NCI-H187 treated with DMSO at 0.1 percent for 48 hours (cell line): Measurements from ENCODE around the gene TASP1.
"Not testable (repeated sequence)": the region's sequence is repeated elsewhere in the genome, so short reads cannot be mapped to it uniquely, and the experiment has no call there.

ENCODE experiments used
- DNase-seq: peaks from one replicate; lab custom pipeline; 2025; lab: John Stamatoyannopoulos, UW

The TASP1 gene

DNA sequence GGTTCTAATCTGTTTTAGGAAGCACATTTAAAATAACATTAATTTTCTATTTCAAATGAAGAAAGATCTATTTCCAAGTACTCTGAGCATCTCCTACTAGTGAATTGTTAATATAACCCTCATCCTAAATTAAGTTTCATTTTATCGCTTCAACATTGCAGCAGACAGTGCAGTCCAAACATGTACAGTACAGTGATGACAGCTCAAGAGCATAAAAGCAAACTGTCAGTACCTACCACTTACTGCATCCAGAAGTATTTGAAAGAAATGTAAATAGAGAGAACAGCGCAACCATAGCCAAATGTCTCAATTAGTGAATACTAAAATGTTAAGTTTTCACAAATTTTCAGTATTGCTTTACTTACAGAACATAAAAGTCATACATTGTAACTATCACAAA, 238.3 kb downstream of the TASP1 start:
- DNase-seq: no peak

DNA sequence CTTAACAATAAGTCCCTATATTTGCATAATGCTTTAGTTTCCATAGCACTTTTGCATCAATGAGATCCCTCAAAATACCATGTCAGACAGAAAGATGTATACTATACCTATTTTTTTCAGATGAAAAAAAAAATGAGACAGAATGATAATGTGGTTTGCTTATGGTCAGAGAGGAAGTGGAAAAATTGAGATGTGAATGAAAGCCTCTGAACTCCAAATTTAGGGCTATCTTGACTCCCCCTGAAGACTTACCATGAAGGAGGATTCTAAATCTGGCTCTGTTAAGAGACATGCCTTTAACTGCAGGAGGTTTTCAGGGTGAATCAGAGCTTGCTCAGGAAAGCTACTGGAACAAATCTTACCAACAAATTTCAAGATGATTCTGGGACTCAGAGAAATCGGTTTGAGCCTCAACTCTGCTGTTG, 241.4 kb downstream of the TASP1 start:
- no peak for DNase-seq

DNA sequence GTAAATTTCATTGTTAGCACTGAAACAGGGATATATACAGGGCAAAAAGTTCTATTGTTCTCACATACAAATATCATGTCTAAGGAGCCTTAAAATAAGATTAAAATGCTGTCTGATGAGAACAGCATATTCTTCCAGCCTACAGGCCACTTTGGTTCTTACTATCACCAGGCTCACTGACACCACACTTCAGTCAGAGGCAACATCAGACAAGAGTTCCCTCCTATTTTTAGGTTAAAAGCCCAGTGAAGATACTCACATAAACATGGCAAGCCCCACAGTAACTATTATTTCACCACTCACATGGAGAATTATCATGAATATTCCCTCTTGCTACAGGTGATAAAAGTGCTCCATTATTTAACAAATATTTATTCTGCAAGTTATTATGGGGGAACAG, 241.9 kb downstream of the TASP1 start:
- DNase-seq: no peak

DNA sequence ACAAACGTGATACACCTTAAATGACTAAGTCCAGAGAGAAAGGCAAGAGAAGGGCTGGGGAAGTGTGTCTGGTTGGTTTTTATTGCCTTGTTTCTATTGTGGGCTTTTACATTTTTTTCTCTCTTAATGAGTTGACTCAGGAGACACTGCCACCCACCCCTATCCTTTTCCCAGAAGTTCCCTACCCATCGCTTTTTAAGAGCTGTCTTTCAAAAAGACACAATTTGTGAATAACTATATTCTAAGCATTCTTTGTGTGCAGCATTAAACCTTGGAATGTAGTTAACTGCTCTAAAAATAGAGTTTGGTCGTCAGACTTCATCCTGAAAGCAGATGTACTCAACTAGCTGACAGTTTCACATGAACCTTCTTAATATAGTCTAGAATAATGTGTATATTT, 242.7 kb downstream of the TASP1 start:
- DNase-seq: no peak

DNA sequence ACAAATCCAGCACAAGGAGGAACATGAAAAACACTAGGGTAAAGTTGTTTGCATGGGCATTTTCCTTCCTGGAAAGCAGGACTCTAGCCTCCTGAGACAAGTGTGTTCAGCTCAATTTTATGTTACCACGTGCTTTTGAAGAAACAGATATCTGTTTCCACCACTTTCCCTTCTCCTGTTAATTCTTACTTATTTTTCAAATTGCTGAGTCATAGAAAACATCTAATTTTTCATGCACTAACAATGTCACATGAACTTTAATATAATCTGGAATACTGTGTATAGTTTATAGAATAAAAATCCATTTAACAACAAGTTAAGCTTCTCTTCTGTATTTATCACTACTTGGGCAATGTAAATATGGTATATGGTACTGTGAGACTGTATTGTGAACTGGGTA, 243.5 kb downstream of the TASP1 start:
- no peak for DNase-seq

DNA sequence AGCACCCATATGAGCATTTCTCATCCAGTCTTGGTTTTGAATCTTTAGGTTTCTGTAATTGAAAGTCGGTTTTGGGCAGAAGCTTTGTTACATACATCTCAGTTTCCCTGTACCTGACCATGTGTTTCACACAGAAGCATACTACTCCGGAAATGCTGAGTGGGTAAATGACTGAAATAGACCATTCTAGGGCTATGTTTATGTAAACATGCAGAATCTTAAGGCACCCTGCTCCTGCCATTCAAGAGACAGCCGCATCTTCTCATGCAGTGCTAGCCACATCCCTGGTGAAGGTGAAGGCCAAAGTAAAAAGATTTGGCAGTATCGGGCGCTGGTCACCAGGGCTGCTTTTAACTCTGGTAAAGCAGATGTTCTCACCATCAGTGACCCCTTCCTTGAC, 246.3 kb downstream of the TASP1 start:
- DNase-seq: no peak

DNA sequence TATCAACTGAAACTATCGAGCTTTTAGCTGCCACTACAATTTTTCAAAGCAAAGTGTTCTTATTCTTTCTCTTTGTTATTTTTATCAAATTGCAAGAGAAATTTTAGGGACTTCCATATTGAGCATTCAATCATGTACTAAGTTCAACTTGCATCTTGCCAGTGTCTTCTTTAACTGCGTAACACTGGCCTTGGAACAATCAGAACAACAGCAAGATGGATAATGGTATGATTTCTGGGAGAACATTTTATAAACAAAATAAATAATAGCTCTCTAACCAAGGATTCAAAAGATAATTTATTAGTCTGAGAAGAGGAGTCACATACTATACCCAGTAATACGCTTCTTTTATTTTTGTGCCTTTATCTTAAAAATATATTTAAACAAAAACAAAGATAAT, 249.6 kb downstream of the TASP1 start:
- no peak for DNase-seq

DNA sequence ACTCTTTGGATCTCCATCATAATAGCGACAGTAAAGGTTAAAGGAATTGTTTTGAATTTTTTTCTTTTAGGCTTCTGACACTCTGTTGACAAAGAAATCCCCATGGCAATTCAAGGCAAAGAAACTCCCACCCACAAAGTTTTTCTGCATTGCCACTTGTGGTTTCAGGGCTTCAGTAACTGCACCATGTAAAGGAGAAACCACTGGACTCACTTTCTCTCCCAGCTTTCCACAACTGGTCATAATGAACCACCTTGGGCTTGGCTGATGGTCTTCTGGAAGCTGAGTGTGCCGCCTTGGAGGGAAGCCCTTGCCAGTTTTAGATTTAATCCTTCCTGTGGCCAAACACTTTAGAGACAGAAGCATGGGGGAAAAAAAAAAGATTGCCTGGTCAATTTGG, 254.6 kb downstream of the TASP1 start:
- no peak for DNase-seq

DNA sequence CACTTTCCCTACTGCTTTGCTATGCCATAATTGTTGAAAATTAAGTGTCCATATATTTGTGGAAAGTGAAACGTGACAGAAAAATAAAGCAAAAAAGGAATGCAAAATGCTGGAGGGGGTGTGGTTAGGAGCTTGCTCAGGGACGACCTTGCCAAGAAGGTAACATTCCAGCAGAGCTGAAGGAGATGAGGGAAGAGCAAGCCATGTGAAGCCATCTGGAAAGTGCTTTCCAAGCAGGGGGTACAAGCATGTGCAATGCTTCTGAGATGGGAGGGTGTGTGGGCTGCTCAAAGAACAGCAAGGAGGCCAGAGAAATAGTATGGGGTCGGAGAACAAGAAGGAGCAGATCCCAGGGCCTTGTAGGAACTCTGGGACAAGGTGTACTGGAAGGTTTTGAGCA, 255.9 kb downstream of the TASP1 start:
- no peak for DNase-seq

DNA sequence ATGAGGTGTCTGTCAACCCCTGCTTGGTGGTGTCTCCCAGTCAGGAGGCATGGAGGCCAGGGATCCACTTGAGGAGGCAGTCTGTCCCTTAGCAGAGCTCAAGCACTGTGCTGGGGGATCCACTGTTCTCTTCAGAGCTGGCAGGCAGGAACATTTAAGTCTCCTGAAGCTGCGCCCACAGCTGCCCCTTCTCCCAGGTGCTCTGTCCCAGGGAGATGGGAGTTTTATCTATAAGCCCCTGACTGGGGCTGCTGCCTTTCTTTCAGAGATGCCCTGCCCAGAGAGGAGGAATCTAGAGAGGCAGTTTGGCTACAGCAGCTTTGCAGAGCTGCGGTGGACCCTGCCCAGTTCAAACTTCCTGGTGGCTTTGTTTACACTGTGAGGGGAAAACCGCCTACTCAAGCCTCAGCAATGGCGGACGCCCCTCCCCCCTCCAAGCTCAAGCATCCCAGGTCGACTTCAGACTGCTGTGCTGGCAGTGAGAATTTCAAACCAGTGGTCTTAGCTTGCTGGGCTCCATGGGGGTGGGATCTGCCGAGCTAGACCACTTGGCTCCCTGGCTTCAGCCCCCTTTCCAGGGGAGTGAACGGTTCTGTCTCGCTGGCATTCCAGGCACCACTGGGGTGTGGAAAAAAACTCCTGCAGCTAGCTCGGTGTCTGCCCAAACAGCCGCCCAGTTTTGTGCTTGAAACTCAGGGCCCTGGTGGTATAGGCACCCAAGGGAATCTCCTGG, 258.1 kb downstream of the TASP1 start:
- not testable (repeated sequence) for DNase-seq

DNA sequence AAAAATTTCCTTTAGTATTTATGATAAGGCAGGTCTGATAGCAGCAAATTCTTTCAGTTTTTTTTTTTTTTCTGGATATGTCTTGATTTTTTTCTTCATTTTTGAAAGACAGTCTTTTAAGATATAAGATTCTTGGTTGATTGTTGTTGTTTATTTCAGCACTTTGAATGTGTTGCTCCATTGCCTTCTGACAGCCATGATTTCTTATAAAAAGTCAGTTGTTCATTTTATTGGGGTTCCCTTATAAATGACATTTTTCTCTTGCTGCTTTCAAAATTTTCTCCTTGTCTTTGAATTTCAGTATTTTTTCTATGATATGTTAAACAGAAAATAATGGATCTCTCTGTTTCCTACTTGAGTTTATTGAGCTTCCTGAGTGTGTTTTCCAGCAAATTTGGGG, 265.3 kb downstream of the TASP1 start:
- no peak for DNase-seq

DNA sequence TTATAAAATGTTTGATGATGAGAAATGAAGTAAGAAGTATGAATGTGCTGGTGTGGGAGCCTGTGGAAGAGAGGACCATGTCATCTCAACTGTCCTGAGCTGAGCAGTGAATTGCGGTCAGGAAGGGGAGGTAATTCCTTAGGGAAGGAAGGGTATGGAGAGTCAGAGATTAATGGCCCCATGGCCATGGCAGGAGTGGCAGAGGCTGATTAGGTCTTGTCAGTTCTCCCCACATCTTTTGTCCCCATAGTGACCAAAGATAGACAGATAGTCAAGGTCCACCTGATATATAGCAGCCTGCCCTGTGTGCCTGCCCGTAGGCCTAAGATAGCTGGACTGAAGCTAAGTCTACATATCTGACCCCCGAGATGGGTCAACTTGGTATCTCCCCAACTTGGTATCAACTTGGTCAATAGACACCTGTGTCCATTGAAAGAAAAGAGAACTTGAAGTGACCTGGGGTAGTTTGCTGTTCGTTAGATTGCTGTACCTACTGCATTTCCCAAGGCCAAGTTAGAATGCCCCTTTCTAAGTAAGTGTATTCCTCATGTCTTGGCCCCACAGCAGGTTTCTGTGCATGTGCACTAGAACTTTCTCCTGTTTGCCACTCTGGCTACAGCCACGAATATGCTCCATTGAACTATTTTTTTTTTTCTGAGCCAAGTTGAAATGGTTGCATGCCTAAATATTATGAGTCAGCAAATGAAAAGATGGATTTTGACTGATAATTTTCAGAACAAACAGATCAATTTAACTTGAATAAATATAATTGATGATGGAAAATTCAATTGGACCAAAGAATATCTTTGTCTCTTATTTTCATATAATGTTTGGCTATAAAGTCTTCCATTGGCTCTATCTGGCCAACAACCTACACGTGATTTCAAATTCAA, 274.2 kb downstream of the TASP1 start:
- no peak for DNase-seq

DNA sequence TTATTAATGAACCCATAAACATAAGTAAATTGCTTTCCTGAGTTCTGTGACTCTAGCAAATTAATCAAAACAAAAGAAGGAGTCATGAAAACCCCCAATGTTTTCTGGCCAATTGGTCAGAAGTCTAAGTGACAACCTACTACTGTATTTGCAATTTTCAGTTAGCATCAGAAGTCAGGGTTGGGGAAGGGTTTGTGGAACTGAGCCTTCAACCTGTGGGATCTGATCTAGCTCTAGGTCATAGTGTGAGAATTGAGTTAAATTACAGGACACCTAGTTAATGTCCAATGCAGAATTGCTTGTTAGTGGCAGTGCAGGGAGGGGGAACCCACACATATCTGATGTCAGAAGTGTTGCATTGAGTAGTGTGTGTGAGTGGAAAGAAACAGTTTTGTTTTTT, 275.3 kb downstream of the TASP1 start:
- DNase-seq: no peak

DNA sequence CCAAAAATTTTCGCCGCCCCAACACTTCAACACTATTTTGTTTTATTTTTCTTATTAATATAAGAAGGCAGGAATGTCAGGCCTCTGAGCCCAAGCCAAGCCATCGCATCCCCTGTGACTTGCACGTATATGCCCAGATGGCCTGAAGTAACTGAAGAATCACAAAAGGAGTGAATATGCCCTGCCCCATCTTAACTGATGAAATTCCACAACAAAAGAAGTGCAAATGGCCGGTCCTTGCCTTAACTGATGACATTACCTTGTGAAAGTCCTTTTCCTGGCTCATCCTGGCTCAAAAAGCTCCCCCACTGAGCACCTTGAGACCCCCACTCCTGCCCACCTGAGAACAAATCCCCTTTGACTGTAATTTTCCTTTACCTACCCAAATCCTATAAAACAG, 276.6 kb downstream of the TASP1 start:
- DNase-seq: not testable (repeated sequence)

DNA sequence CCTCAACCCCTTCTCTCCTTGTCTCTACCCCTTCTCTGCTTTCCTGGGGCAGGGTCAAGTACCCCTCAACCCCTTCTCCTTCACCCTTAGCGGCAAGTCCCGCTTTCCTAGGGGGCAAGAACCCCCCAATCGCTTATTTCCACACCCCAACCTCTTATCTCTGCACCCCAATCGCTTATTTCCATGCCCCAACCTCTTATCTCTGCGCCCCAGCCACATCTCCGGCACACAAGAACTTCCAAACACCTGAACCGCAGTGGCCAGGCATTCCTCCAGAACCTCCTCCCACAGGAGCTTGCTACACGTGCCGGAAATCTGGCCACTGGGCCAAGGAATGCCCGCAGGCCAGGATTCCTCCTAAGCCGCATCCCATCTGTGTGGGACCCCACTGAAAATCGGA, 279.8 kb downstream of the TASP1 start:
- not testable (repeated sequence) for DNase-seq

DNA sequence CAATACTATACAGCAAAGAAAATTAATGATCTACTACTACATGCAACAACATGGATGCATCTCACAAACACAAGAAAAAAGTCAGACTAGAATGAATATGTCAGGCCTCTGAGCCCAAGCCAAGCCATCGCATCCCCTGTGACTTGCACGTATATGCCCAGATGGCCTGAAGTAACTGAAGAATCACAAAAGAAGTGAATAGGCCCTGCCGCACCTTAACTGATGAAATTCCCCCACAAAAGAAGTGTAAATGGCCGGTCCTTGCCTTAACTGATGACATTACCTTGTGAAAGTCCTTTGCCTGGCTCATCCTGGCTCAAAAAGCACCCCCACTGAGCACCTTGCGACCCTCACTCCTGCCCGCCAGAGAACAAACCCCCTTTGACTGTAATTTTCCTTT, 280.9 kb downstream of the TASP1 start:
- DNase-seq: not testable (repeated sequence)

DNA sequence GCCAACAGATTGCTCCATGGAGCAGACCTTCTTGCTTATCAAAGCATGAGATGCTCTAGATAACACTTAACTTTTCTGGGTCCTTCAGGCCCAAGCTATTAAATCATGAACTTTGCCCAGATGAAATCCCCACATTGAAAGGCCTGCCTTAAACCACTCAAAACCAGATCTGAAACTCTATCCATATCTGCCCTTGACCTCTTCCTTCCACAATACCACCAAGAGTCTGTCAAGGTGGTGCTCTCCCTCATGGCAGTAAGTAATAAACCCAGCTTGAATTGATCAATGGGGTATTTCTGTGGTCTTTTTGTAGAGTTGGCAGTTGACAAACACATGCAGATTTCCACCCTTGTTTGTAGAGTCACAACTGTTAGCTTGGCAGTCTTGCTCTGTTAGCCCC, 282.1 kb downstream of the TASP1 start:
- DNase-seq: no peak

DNA sequence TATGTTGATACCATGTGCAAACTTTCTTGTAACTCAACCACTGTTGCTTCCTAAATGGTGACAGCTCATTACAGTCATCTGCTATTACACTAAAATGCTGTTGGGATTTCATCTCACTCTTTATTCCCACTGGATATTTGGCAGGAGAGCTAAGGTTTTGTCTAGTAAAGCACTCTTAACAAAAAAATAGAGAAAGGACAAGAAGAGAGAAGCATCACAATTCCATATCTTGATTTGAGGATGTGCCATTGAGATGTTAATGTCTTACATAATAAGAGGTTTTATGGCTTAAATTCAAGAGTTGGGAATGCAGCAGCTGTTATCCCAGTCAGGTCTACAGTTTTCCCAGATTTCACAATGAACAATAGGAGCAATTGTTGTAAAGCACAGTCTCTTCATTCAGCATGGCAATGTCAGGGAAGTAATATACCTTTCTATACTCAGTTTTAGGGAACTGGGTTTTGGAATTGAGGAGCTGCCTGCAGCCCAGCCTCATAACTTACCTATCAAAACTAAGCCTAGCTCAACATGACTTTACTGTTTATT, 282.7 kb downstream of the TASP1 start:
- DNase-seq: no peak

DNA sequence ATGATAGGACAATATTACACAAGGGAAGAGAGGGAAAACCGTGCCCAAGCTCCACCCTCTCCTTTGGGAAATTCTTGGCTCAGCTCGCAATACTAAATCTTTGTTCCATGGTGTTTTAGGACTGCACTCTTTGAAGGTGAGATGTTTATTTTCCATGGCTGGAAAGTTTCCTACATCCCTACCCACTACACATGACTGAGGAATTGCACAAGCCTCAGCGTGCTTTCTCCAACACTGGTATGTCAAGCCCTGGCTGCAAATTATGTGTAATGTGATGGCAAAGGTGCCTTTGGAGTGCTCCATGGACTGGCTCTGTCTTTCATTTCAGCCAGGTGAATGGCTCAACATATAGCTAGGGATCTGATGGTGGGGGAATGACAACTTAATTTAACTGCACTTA, 283.3 kb downstream of the TASP1 start:
- DNase-seq: no peak

DNA sequence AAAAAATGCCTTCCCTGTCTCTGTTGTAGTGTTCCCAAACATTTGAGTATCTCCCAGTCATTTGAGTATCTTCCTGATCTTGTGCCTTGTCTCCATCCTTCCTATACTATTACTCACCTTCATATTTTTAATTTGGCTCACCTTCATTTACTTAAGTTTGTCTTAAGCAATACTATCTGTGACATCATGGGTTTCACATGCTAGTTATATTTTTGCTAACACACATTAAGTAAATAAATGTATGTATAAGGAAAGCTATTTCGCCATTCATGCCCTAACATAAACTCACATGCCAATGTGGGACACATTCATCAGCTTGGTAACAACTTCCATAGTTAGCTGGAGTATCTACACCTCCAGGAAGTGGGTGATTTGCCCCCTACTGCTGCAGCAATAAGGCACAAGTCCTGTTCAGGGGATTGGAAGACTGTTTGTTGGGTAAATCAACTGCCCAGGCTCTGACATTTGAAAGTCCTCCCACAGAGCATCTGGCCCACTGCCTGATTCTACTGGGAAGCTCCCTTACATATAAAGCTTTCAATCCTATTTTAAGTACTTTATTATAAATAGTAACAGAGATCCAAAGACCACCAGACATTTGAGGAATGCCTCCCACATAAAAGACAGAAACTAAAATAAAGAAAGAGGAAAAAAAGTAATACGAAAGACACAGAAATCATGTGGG, 285.3 kb downstream of the TASP1 start:
- DNase-seq: no peak

DNA sequence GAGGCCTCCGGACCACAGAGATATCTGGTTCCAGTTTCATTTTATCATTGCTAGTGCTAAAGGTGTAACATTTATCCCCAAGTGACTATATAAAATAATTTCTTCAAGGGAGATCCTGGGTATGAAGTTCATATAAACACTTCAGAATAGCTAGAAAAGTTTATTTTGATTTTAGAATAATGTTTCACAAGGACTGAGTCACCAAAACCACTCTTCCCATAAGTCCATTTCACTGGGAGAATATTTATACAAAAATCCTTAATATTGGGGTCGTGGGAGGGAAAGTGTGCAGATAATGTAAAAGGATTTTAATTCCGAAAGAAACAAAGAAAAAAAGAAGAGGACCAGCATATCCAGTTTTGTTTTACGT, 289.5 kb downstream of the TASP1 start:
- no peak for DNase-seq
